Endothelial cell of umbilical vein (primary cell): ENCODE results near the gene XPNPEP1. TPM values are rescaled to one million over a fixed set of nuclear protein-coding genes. Genes with fewer than 3 reads are reported as not detected.

ENCODE experiments used
- BruUV-seq: library from RNA; stranded (reverse); fragments of 400-500 nt; replicated peaks from 2 replicates; lab custom pipeline; 2021; lab: Mats Ljungman, UMichigan
- CTCF ChIA-PET: fragments of 300-600, 350-600 bp; sonication (Branson Sonifier 250); formaldehyde crosslinking; loops from one replicate; lab custom pipeline; 2021; ENCODE audit warnings: antibody characterized with exemption, inconsistent platforms; lab: Charles Lee
- POLR2A ChIA-PET: fragments of 300-600, 350-600 bp; sonication (Branson Sonifier 250); formaldehyde crosslinking; loops from one replicate; lab custom pipeline; 2021; ENCODE audit warnings: antibody characterized with exemption, inconsistent platforms; lab: Charles Lee
- DNase-seq: peaks from one replicate; pipeline ENCODE4 v3.0.0-alpha.2; 2011; ENCODE audit warnings: low read depth, low spot score
- FAIRE-seq: peaks from 2 replicates; lab custom pipeline; 2011; peaks lifted over from hg19 to GRCh38; lab: Jason Lieb, UNC
- H2AFZ ChIP-seq: 2 replicates; pipeline ENCODE4 v1.6.0; 2012; ENCODE audit warnings: low read depth, low read length, control low read depth, inconsistent platforms
- H3K27ac ChIP-seq: 2 replicates; pipeline ENCODE4 v1.5.1; 2011; ENCODE audit warnings: low read depth, mild to moderate bottlenecking, control low read depth, low read length, moderate library complexity; ENCODE audit not compliant: insufficient read depth
- H3K27me3 ChIP-seq, 2 experiments: 2 replicates each; pipeline versions ENCODE4 v1.6.0 to v1.6.1; 2011; ENCODE audit warnings: low read length in 2 of 2, mixed read lengths in 1 of 2; ENCODE audit not compliant: control insufficient read depth in 2 of 2, insufficient read depth in 2 of 2
- H3K36me3 ChIP-seq, 2 experiments: 2 replicates in 1 of 2; 3 replicates in 1 of 2; pipeline ENCODE4 v1.5.1; 2011; ENCODE audit warnings: low read length in 2 of 2, mild to moderate bottlenecking in 1 of 2, moderate library complexity in 1 of 2; ENCODE audit not compliant: control insufficient read depth in 2 of 2, insufficient read depth in 2 of 2; ENCODE audit errors: extremely low read depth in 1 of 2
- H3K4me1 ChIP-seq: 3 replicates; pipeline ENCODE4 v1.5.1; 2011; ENCODE audit warnings: mild to moderate bottlenecking, low read length; ENCODE audit not compliant: control insufficient read depth, insufficient read depth; ENCODE audit errors: extremely low read depth
- H3K4me2 ChIP-seq: 2 replicates; pipeline ENCODE4 v1.6.1; 2011; ENCODE audit warnings: low read length, control low read depth, mixed read lengths; ENCODE audit not compliant: insufficient read depth
- H3K4me3 ChIP-seq, 3 experiments: fragments of 200-600 bp in 1 of 3; sonication (generic), shearing (Covaris generic) in 1 of 3; replicated peaks in 1 of 3; 2 replicates each; pipeline ENCODE4 v1.5.1; 2011 to 2016; ENCODE audit warnings: control low read depth in 3 of 3, low read length in 3 of 3, mild to moderate bottlenecking in 2 of 3, inconsistent platforms in 1 of 3, low read depth in 1 of 3, moderate library complexity in 1 of 3; ENCODE audit not compliant: insufficient read depth in 1 of 3
- H3K79me2 ChIP-seq: 2 replicates; pipeline ENCODE4 v1.6.0; 2012; ENCODE audit warnings: low read length, inconsistent platforms; ENCODE audit not compliant: control insufficient read depth, insufficient read depth
- H3K9ac ChIP-seq: replicated peaks from 2 replicates; pipeline ENCODE3; 2011; ENCODE audit warnings: low read length, control low read depth; ENCODE audit not compliant: insufficient read depth; ENCODE audit errors: extremely low read depth
- H3K9me1 ChIP-seq: replicated peaks from 3 replicates; pipeline ENCODE4 v1.6.0; 2011; ENCODE audit warnings: mild to moderate bottlenecking, low read length; ENCODE audit not compliant: control insufficient read depth, insufficient read depth; ENCODE audit errors: extremely low read depth
- H3K9me3 ChIP-seq: replicated peaks from 2 replicates; pipeline ENCODE4 v1.5.1; 2012; ENCODE audit warnings: low read length, inconsistent platforms; ENCODE audit not compliant: control insufficient read depth, insufficient read depth
- H4K20me1 ChIP-seq: replicated peaks from 2 replicates; pipeline ENCODE3; 2011; ENCODE audit warnings: mild to moderate bottlenecking, low read length; ENCODE audit not compliant: control insufficient read depth, insufficient read depth; ENCODE audit errors: extremely low read depth
- EZH2 ChIP-seq: IDR thresholded peaks from 2 replicates; pipeline ENCODE4 v1.6.1; 2012; ENCODE audit warnings: borderline replicate concordance, low read depth, mild to moderate bottlenecking, moderate library complexity, low read length, inconsistent platforms; ENCODE audit not compliant: severe bottlenecking
- FOS ChIP-seq: IDR thresholded peaks from 2 replicates; pipeline ENCODE4 v1.6.1; 2011; ENCODE audit warnings: mild to moderate bottlenecking, low read length, moderate library complexity, borderline replicate concordance; ENCODE audit not compliant: insufficient read depth
- JUN ChIP-seq: IDR thresholded peaks from 2 replicates; pipeline ENCODE4 v1.6.1; 2011; ENCODE audit warnings: borderline replicate concordance, low read depth; ENCODE audit not compliant: insufficient read length, insufficient read depth
- MYC ChIP-seq: IDR thresholded peaks from one replicate; pipeline ENCODE4 v1.6.1; 2011; ENCODE audit warnings: mild to moderate bottlenecking, low read depth, low read length
- POLR2AphosphoS5 ChIP-seq: IDR thresholded peaks from 2 replicates; pipeline ENCODE4 v1.6.1; 2012; ENCODE audit warnings: low read depth, mild to moderate bottlenecking, control low read depth, low read length, moderate library complexity; ENCODE audit not compliant: insufficient read depth
- dilution Hi-C: fragments of 300-500 bp; cut with MboI; formaldehyde crosslinking; loops from one replicate; pipeline ENCODE4 v1.15.0; 2019; ENCODE audit warnings: low sequenced_read_pairs; ENCODE audit not compliant: extremely low pct_ligation_motif_present
- intact Hi-C: fragments of 100-400 bp; cut with micrococcal nuclease; formaldehyde crosslinking; loops from one replicate; pipeline ENCODE4 v1.10.0; 2022
- polyA plus RNA-seq, 4 experiments: library from polyadenylated mRNA; depleted of rRNA in 3 of 4; stranded (reverse) in 3 of 4; unstranded in 1 of 4; fragments of >200 nt; gene quantifications; 2 replicates each; pipeline versions ENCODE4 v1.2.1 to v1.2.3, GENCODE V29; 2011 to 2012; ENCODE audit warnings: missing spikeins in 1 of 4
- total RNA-seq: library from RNA; stranded (reverse); gene quantifications from 2 replicates; pipeline ENCODE4 v1.2.3, GENCODE V29; 2021
- TF ChIP-seq, protein P1 (sequence below), 2 donors: IDR thresholded peaks; 1 replicate in 1 of 2; 2 replicates in 1 of 2; pipeline ENCODE4 v1.5.1; 2011; ENCODE audit warnings: low read length in 2 of 2, mild to moderate bottlenecking in 2 of 2, moderate library complexity in 2 of 2, control low read depth in 1 of 2, inconsistent platforms in 1 of 2, low read depth in 1 of 2; ENCODE audit not compliant: insufficient read depth in 1 of 2; ENCODE audit errors: extremely low read depth in 1 of 2

XPNPEP1 gene
- total and polyA plus RNA-seq, 2 donors (not counting 3 experiments of a cell fraction or from before 2014, with no cell fraction given), result 81.1 to 245 TPM

DNA sequence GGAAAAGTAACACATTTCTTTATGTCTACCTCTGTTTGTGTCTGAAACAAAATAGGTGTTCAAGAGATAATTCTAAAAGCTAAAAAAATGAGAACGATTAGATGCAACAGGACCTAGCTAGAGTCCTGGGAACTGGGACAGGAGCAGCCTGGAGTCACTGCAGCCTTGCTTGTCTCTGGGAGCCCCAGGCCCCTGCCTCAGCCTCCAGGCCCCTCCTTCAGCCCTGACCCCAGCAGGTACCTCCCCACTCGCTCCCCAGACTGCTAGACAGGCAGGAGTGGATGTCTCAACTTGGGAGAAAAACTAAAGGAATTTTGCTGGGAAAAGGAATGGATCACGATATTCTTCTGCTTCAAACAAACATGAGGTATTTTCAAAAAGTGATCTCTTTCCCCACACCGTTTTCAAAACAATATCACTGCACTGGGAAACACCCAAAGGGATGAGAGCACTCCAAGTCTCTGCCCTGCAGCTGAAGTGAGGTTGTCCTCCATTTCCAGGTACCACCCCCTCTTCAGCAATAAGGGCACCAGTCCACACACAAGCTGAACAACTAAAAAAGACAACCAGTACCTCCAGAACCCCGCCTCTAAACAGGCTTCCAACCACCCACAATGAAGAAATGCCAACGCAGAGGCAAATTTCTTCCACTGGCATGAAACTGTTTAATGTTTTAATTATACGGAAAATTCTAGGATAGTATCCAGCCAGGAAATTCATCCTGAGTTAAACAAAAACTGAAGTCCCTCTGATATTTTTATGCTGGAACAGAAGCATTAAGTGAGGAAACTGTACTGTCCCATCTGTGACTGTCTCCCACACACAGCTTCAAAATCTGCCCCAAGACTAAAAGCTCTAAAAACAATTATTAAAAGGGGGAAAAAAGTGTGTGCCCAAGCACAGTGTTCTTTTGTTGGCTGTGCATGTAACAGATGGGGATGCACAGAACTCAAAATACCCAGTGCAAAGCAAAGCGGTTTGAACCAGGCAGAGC lies 47.2 kb downstream of the XPNPEP1 start:
- Histone ChIP-seq H3K9me1 (no peaks in the 10 kb centered on the region), H3K4me1 (no peaks in the 10 kb centered on the region), H3K9ac (no peak overlapping the region), H3K27me3 (no peaks in the 10 kb centered on the region), H3K4me2 (no peak overlapping the region), H3K27ac (no peak overlapping the region), H2AFZ (no peak overlapping the region), H3K9me3 (no peaks in the 10 kb centered on the region), H3K79me2 (no peaks in the 10 kb centered on the region), H3K4me3 (no peak overlapping the region), H4K20me1 (no peaks in the 10 kb centered on the region), H3K36me3 (peaks cover 4 to 42% of the 10 kb centered on the region in 2 experiments)
- no peak for FAIRE-seq
- no peak for DNase-seq
- TF ChIP-seq JUN, result no peak
- no peak for TF ChIP-seq POLR2AphosphoS5
- TF ChIP-seq FOS, result no peak
- no peak for TF ChIP-seq EZH2
- TF ChIP-seq, protein P1, sequence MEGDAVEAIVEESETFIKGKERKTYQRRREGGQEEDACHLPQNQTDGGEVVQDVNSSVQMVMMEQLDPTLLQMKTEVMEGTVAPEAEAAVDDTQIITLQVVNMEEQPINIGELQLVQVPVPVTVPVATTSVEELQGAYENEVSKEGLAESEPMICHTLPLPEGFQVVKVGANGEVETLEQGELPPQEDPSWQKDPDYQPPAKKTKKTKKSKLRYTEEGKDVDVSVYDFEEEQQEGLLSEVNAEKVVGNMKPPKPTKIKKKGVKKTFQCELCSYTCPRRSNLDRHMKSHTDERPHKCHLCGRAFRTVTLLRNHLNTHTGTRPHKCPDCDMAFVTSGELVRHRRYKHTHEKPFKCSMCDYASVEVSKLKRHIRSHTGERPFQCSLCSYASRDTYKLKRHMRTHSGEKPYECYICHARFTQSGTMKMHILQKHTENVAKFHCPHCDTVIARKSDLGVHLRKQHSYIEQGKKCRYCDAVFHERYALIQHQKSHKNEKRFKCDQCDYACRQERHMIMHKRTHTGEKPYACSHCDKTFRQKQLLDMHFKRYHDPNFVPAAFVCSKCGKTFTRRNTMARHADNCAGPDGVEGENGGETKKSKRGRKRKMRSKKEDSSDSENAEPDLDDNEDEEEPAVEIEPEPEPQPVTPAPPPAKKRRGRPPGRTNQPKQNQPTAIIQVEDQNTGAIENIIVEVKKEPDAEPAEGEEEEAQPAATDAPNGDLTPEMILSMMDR (IDR thresholded peaks at IDR 0.05; ENCODE audit: extremely low read depth in 1 of 2, insufficient read depth in 1 of 2, low read depth in 1 of 2, low read length in 2 of 2), result no peak
- TF ChIP-seq MYC, result no peak
- ChIA-PET POLR2A (no interaction called here), CTCF (interaction anchor here (0.7 to 2.6 kb wide), 2 partner anchors 8 to 13 kb away, joined by 3 to 11 read pairs; no protein-coding TSS in a partner anchor)
- dilution Hi-C loops (loop anchor here (25.0 kb wide), 1 partner anchor 411 kb away; no protein-coding TSS in a partner anchor), intact Hi-C loops (no loop called here)
- no TSS peak for BruUV-seq
